ENCODE data around the gene PLB1.

Gene PLB1

DNA sequence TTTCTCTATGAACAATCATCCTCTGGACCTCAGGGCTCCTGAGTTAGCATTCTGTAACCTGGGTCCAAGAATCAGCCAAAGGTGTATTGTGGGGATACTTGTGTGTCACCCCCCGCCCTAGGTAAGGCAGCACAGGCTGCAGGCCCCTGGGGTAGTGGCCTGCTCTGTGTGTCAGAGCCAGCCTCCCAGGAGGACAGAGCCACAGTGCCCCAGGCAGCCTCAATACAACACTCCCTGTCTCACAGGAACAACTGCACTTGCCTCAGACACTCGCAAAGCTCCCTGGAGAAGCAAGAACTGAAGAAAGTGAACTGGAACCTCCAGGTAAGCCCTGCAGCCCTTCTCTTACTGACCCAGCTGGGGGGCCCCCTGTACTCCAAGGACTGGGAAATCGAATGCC is 134.5 kb downstream of the PLB1 start:
- DNase-seq, result no peak

DNA sequence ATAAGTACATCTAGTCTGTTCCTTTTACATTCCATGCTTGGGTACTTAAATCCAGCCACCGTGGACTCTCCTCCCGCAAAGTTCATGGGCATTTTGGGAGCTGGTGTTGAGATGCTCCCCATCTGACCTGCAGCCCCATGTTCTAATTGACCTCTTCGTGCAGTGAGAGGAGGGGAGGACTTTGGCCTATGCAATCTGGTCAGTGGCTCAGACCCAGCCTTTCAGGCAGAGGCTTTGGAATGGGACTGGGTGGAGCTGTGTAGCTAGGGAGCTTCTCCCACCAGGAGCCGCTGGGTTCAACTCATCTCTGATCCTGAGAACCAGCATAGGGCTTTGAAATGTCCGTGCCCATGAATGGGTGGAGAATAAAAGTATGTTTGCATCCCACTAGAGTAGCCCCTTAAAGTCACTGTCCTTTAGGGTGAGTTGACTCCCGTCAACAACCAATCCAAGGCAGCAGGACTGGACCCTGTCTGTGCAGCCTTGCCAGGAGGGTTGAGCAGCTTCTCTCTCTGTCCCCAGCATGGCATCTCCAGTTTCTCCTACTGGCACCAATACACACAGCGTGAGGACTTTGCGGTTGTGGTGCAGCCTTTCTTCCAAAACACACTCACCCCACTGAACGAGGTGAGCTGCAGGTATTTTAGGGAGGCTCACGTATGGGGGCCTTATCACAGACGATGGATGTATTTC is 135.8 kb downstream of the PLB1 start:
- no peak for DNase-seq

DNA sequence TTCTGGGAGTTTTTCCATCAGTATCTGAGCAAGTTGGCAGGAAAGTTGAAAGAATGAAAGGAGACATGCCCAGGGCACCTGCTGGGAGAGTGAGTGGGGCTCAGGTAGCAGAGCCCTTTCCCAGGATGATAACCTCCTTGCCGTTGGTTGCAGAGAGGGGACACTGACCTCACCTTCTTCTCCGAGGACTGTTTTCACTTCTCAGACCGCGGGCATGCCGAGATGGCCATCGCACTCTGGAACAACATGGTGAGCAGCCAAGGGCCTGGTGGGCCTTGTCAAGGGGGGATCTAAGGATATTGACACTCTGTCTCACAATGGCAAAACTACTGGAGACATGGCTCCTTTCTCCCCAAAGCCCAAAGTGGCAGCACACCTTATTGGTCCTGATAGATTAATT is 136.9 kb downstream of the PLB1 start:
- no peak for DNase-seq

DNA sequence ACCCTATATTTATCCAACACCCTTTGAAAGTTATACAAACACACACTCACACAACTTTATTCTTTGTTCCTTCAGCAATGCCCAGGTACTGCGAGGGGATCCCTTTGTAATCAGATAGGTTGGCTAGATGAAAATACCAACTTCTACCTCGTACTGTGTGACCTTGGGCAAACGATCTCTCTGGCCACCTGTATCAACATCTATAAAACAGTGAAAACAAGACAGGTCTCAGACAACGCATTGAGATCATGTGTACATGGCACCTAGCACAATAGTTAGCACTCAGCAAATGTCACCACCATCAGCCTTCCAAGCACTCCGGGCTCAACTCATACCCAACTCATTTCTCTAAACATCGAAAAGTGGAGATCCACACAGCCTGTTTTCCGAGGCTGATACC is 137.3 kb downstream of the PLB1 start:
- no peak for DNase-seq

DNA sequence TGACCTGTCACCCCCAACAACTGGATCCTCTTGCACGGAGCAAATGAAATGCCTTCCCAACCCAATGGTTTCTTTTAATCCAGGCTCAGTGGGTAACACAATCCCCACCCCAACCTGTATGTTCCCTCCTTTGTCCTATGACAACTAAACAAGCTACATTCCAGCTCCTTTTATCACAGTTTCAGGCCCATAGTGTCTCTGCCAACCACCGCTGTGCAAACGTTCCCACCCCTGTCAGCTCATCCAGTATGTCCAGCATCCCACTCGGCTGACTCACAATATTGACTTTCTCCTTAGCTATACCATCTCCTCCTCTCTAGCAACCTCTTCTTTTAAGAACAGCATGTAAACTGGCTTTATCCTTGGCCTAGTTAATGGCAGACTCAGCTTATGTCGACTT is 137.9 kb downstream of the PLB1 start:
- no peak for DNase-seq

DNA sequence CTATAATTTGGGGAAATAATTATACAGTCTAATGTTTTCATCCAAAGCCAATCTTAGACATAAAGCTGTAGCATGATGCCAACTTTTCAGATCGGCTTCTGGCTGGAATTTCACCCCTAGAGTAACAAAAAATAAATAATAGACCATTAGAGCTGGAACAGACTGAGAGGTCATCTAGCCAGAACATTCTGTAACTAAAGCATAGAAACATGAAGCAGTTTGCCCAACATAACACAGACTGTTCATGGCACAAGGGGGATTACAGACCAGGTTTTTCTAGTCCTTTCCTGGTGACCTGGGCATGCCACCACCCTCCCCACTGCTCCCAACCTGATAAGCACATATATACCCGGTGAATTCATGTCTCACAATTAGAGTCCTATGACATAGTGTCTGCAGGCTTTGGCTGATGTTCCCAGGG is 139.3 kb downstream of the PLB1 start:
- no peak for DNase-seq

DNA sequence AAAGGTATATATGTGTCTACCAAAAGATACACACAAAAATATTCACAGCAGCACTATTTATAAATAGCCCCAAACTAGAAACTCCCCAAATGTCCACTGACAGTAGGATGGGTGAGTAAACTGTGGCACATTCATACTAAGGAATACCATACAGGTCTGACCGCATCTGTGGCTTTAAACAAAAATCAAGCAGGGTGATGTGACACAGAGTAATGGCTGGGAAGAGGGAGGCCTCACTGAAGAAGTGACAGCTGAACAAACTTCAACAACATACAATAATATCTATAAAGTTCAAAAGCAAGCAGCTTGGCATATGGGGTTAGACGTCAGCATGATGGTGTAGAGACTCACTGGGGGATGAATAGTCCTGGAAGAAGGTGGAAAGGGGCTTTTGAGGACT is 140.6 kb downstream of the PLB1 start:
- DNase-seq, result no peak

DNA sequence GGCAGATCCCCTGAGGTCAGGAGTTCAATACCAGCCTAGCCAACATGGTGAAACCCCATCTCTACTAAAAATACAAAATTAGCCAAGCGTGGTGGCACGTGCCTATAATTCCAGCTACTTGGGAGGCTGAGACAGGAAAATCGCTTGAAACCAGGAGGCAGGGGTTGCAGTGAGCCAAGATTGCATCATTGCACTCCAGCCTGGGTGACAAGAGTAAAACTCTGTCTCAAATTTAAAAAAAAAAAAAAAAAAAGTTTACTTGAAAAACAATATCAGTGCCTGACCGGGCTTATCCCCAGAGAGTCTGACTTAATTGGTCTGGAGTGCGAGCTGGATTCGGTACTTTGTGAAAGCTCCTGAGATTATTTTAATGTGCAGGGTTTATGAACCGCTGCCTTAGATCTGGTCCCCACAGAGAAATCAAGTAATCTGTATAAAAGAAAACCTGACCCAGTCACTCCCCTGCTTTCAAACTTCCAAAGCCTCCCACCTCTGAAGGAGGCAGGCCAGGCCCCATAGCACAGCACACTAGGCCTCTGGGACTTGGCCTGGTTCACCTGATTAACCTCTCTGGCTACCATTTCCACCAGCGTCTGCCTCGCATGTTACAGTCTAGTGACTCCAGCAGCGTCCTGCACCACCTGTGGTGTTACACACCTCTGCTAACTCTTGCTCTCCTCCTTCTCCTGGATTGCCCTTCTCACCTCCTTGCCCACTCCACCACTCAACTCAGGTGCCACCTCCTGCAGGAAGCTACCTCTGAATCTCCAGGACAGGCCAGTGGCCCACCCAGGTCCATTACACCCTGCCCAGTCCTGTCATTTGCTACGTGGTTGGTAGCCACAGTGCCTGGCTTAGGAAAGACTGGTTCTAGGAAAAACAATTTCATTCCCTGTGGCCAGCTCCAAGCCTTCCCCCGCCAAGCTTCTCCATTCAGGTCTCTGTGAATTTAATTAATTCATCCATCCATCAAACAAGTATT is 141.5 kb downstream of the PLB1 start:
- DNase-seq, result no peak

DNA sequence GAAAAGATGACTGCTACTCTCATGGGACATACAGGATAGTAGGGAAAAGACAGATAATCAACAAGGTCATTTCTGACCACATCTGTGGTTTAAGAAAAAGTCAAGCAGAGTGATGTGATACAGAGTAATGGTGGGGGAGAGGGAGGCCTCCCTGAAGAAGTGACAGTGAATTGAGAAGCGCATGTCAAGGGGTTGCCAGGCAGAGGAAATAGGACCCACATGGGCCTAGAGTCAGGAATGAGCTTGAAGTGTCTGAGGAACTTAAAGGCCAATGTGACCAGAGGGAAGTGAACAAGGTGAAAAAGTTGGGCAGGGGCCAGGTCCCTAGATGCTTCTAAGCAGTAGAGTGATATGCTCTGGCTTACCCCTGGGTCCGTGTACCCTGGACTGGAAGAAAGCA is 142.2 kb downstream of the PLB1 start:
- DNase-seq, result no peak

DNA sequence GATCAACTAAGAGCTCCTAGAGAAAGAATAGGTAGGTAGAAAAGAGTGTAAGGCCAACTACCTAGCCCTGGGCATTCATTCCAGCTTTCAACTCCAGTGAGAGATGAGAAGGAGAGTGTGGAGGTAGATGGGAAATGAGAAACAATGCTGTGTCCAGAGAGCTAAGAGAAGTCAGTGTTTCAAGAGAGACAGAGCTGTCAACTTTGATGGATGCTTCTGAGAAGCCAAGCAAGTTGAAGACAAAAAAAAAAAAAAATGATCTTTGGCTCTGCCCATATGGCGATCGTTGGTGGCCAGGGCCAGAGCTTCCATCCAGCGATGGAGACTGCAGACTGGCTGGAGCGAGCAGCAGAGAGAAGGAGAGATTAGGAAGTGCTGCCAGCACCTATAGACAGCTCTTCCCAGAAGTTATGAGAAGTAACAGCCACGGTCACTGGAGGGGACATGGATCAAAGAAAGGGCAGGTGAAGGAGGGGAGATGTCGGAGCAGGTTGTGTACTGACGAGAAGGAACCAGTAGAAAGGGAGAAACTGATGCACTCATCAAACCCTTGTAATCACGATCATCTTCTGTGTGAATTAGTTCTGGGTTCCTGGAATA is 143.3 kb downstream of the PLB1 start:
- DNase-seq, result no peak

DNA sequence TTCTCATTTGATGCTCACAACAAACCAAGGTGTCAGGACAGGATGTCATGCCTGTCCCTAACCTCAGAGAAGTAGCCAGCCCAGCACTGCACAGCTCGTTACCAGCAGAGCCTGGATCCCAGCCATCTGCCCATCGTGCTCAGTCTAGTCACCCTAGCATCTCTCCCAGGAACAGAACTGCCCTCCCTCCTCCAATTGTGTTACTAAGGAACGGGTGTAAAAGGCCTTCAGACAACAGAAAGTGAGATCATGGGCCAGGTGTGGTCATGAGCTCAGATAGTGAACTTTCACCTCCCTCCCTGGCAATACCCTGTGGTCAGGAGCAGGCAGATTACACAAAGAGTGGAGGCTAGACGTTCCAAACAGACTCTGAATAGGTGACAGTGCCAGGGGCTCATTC is 144.0 kb downstream of the PLB1 start:
- DNase-seq, result no peak

DNA sequence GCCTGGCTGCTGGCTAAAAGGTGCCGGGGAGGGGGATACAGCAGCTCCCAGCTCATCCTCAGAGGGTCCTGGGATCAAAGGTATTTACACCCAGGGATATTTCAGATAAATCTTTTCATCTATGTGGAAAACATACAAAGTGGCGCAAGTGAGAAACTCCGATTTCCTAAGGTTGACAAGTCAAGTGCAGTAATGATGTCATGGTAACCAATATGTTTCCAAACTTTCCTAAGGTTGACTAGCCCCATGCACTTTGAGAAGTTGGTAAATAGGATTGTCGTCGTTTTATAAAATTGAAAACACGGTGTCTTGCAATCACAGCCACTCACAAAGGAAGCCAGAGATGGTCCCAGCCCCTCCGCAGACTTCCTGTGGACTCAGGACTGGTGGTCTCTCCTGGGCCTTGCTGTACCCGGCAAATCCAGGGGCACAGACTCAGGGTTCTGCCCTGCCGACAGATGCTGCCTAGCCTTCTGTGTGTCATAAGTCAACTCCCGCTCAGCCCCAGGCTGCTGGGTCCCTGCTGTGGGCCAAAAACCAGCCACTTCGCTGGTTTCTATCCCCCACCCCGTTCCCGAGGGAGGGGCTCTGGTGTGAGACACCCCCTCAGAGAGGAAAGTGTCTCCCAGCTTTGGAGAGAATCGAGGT is 144.5 kb downstream of the PLB1 start:
- no peak for DNase-seq

DNA sequence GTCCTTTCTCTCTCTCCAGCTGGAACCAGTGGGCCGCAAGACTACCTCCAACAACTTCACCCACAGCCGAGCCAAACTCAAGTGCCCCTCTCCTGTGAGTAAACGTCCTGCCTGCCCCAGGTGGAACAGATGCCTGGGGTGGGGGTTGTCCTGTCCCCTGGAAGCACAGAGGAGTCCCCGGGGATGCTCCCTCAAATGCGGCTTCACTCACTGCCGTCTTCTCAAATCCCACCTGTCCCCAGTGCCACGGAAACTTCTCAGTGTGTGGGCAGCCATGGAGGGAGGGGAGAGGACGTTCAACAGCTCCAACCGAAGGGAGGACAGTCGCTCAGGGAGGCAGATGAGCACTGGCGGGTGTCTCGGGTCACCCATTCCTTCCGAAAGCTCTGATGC is 145.0 kb downstream of the PLB1 start:
- DNase-seq, result no peak

DNA sequence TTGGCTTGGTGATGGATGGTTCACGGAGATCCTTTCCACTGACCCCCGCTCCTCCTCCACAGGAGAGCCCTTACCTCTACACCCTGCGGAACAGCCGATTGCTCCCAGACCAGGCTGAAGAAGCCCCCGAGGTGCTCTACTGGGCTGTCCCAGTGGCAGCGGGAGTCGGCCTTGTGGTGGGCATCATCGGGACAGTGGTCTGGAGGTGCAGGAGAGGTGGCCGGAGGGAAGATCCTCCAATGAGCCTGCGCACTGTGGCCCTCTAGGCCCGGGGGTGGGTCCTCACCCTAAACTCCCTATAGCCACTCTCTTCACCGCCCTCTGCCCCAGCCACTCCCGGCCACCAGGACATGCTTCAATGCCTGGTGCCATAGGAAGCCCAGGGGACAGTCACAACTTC is 146.9 kb downstream of the PLB1 start:
- no peak for DNase-seq

DNA sequence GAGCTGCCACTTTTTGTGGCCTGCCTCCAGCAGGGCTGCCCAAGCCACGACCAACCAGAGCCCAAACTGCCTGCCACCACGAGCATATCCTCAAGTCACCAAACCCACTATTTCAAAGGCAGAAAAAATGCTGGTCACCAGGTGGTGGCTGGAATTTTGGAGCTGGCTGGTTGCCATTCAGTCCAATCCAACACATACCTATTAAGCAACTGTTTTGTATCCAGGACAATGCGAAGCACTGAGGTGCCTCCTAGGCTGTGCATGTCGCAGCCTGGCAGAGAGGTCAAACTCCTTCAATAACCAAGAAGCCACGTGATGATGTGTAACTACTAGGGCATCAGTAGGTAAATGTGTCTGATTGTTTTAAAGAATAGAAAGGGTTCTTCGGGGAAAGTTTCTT is 147.5 kb downstream of the PLB1 start:
- DNase-seq, result no peak

DNA sequence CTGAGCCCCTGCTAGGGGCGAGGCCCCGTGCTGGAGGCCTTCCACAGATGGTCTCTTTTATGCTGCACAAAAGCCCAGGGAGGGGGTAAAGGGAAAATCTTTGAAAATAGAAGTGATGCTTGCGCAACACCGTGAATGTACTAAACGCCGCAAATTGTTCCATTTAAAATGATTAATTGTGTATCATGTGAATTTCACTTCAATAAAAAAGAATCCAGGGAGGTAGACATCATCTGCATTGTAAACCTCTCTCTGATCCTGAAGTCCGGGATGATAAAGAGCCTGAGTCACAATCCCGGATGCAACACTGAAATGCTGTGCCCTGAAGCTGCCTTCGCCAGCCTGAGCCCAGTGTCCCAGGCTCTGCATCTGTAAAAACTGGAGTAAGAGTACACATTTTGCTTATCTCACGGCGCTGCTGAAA is 148.1 kb downstream of the PLB1 start:
- no peak for DNase-seq

DNA sequence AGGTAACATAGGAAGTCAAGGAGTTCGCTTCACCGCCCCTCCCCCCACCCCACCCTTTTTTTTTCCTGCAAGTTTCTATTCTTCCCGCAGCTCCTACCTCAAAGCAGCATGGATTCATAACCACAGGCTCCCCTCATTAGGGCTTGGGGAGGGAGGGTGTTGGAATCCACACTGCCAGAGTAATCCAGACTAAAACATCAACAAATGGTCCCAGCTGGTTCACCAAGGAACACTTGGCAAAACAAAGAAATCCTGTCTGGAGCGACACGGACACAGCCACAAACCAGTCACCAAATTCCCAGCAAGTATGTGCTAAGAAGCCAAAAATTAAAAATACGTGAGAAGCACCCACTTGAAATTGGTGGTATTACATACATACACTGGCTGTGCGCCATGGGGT is 148.9 kb downstream of the PLB1 start:
- no peak for DNase-seq

DNA sequence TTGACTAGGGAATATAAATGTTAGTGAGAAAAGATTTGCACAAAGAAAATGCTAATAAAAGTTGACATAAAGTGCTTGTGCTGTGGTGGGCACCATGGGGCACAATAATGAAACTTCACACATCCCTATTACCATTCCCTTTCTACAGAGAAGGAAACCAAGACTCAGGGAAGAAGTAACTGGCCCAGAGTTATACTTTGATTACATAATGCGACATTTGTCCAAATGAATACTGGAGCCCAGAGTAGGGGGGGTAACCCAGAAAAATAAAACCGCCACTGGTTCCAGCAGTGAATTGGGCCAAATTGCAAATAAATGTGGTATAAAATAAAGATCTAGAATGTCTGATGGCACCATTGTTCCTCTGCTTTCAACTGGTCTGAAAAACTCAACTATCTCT is 149.7 kb downstream of the PLB1 start:
- DNase-seq, result no peak

DNA sequence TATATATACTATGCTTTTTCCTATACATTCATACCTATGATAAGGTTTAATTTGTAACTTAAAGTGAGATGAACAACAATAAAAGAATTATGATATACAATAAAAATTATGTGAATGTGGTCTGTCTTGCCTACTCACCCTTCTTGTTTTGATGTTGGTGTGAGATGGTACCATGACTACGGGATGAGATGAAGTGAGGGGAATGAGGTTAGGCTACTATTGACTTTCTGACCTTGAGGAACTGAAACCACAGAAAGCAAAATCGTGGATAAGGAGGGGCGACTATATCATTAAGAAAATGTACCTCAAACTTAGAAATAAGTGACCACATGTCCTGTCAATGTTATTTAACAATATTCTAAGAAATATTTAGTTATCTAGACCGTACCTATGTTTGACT is 151.8 kb downstream of the PLB1 start:
- no peak for DNase-seq

DNA sequence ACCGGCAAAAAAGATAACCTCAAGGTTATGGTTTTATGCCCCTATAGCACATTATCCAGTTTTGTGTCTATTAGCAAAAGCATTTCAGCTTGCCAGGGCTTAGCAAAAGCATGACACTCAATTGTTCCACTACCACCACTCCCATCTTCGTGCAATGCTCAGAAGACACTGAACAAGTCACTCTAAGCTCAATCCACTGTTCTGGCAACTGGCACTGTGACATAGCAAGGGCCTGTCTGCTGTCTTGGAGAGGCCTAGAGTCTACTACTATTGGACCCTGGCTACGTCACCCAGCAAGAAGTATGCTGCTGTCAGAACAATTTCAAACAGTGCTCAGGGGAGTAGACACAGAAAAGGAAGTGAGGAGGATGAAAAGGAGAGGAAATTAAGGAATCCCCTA is 152.3 kb downstream of the PLB1 start:
- DNase-seq, result no peak

DNA sequence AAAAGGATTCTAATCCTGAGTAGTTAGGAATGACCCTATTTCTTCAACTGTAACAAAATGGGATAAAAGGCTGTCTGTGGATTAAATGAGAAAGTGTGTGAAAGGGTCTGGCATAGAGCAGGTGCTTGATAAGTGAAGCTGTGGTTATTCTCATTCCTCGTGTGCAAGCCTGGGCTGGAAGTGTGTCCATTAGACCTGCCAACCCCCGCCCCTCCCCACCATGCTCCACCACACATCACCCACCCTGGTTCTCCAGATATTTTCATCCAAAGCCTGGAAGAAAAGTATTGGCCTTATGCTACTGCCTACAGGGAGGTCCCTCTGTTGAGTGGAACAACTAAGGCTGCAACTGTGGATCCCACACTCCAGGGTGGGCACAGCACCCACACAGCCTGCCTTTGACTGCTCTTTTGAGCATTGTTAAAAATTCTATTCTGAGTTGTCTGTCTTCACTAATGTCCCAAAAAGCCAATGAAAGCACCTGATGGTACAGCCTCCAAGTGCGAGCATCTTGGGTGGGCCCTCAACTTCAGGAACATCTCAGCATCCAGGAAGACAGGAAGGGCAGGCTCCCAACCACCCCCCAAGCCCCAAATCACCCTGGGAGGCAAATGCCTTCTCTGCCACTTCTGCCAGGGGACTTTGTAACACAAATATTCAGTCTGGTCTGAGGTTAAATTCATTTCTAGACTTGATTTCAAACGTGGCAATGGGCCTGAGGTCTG is 153.0 kb downstream of the PLB1 start:
- DNase-seq, result no peak

DNA sequence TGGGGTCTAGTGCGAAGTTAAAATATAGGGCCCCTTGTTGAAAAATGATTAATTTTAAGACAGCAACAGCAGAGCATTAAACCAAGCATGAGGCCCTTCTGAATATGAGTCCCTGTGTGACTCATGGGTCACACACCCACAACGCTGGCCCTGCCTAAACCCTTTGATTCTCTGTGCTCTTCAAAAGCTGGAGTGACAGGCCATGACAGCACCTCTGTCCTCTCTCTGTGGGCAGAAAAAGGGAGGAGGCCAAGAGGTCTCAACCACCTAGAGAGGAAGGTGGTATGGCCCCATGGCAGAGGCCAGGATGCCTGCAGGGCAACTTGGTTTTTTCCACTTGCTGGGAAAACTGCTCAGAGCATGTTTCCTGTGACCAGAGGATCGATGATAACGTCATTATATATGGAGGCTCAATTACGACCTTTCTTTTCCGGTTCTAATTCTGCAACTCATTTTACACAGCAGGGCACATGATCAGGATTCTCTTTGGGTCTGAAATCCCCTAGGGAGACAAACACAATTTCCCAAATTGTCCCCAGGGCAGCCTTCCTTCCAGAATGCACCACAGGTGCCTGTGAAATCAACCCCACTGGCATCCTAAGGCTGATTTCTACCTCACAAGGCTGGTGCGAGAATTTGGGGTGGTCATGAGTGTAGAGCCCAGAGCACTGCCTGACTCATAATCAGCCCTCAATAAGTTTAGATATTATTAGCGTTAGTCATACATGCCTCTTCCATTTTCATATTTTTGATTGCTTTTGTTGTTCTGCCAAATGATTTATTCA is 153.8 kb downstream of the PLB1 start:
- no peak for DNase-seq
